HG03135 (cell line): ENCODE results near the gene TAF6L.
"Not testable (repeated sequence)": the region's sequence is repeated elsewhere in the genome, so short reads cannot be mapped to it uniquely, and the experiment has no call there.

Experiments
- ATAC-seq: cut with Tn5 transposase; IDR thresholded peaks from one replicate; pipeline ENCODE4 v1.9.1; 2021; ENCODE audit warnings: mild to moderate bottlenecking, moderate library complexity; ENCODE audit not compliant: unreplicated experiment

The TAF6L gene

DNA sequence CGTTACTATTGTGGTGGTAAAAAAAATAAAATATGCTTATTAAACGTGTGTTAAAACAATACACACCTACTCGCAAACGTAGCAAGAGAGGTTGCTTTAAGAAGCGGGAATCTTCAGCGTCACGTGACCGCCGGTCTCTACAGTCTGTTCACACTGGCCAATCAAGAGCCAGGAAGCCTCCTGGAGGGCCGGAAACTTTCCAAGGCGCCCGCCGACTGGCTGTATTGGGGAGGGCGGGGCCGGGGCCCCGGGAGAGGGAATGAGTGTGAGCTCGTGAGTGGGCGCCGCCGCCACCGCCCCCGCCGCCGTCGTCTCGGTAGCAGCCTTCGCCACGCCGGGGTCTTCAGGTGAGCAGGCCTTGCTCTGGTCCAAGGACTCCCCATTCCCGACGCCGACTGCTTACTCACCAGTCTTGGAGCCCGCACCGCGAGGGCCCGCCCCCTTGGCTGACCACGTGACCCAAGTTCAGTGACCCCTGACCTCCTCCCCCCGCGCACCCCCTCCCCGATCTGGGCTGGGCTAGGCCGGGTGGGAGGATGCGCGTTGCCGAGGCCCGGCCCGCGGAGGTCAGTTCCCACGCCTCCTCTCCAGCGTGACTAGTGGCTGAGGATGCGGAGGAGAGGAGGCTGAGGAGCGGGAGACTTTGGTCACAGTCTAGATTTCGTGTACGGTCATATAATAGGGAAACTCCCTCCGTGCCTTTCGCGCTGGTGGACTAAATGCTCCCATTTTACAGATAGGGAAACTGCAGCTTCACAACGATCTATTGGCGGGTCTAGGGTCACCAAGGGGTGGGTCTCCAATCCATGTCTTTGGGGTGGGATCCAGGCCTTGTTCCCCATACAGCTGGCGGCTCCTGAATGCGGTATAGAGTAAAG, at the start of gene TAF6L:
Gene TAF6L, plus strand, starts transcription at position 253 of the 878 bp plus-strand sequence. CDS start 4,388 bp downstream, outside the sequence.
- peak; percentile 74 for ATAC-seq

DNA sequence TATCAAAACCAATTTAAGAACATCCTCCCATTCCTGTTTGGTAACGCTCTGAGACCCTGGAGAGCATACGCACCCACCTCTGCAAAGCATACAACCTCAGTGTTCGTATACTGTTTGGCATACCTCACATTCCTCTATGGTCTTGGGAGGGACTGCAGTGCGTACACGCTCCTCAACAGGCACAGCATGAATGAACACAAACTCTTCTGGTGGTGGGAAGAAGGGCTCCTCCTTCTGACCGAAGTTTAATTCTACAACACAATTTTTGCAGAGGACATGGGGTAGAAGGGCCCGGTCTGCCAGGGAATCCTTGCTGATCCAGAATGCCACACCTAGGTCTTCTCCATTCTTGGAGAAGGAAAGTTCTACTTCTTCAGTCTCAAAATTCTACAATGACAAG, 49.2 kb upstream of the TAF6L start:
- no peak for ATAC-seq

DNA sequence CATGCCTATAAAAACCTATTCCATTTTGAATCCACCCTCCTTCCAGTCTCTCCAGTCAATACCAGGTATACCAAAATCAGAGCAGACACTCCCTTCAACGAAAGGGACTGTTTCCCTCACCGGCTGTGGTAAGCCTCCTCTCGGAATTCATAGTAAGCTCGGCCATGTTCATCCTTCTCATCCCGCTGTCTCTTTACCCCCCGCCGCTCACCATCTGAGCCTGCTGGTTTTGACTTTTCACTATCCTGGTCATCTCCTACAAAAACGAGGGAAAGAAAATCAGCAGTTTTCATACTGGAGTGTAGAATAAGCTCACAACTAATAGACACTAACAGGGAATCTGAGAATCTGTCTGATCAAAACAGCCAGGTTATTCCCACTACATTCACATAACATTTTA, 47.0 kb upstream of the TAF6L start:
- no peak for ATAC-seq

GRCh38 chr11:62725646-62726045, 45.5 kb upstream of the TAF6L start:
- ATAC-seq: no peak

- no peak for ATAC-seq
These were observed 44.9 kb upstream of the TAF6L start for GRCh38 chr11:62726156-62726914.

DNA sequence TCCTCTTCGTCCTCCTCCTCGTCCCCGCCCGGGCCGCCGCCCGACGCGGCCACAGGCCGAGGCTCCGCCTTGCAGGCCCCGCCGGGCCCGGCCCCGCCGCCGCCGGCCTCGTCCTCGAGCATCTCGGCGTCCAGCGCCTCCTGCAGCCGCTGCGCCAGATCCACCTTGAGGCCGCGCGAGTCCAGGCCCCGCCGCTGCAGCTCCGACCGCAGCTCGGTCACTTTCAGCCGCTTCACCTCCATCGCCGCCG, 44.4 kb upstream of the TAF6L start:
- no peak for ATAC-seq

DNA sequence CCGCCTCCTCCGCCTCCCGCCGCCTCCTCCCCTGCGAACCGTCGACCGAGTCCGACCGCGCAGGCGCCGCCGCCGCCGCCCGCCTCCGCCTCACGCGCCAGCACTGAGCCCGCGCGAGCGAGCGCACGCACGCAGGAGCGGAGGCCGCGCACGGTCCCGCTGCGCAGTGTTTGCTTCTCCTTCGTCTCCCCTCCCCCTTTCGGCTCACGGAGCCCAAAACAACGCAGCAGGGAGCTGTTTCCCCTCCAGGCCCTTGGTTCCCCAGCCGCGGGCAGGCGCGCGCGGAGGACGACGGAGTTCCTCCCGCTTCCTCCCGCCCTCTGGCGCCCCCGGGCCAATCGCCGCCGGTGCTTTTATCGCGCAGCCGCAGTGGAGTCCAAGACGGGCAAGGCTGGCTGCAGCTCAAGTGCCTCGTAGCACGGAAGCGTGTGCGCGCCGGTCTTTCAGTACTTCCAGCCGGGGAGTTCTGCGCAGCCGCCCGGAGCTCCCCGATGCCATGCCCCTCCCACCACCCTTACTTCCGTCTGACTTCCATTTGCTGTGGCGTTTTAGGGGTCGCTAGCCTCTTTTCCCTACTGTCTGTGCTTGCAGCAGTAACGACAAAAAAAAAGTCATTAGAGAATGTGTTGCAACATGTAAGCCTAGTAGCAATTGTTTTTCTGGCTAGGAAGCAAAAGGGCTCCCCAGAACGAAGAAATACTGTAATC, 43.9 kb upstream of the TAF6L start, which contains the start of gene HNRNPUL2:
Gene HNRNPUL2, minus strand, starts transcription at position 293 of the 707 bp plus-strand sequence. CDS start 301 bp downstream, outside the sequence.
- ATAC-seq: peak; percentile 68

DNA sequence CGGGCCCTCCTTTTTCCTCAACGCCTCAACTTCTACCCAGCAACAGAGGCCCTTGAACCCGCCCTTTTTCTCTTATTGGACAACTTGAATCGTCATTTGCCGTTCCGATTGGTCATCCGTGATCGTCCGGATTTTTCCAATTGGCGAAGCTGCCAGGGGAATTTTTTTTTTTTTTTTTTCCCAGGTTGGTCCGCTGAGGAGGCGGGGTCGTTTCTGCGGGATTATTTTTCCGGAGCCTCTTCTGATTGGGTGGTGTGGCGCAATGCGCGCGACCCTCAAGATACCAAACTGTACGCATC, 43.4 kb upstream of the TAF6L start:
- peak; percentile 52 for ATAC-seq

DNA sequence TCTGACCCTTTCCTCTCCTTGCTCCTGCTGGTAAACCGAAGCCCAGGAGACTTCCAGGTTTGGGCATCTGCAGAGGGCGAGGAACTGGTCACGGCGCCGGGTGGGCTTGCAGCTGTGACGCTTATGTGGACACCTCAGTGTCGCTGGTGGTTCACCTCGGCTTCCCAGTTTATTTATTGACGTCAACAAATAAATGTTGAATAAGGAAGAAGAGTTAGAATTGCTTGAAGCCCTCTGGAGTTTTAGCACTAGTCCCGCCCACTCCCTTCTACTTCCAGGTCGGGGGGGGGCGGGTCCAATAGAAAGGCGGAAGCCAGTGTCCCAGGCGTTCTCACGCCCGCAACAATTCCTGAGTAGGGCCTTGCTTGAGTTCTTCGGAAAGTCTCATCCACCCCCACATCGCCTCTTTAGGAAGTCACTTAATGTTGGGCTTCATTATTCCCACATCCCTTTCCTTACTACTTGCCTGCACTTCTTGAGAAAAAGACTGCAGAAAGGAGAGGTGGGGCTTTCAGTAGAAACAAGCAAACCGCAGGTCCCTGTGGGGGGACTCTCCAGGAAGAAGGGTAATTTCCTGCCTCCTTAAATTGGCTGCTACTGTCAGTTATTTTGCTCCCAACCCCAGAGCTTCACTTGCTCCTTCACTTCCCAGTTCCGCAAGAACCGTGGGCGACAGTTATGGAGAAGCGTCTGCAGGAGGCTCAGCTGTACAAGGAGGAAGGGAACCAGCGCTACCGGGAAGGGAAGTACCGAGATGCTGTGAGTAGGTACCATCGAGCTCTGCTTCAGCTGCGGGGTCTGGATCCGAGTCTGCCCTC, 42.8 kb upstream of the TAF6L start, which contains the start of gene TTC9C:
Gene TTC9C, plus strand, starts transcription at position 316 of the 818 bp plus-strand sequence. Its CDS starts 363 bp downstream, at position 679.
- peak; percentile 20 for ATAC-seq

- not testable (repeated sequence) for ATAC-seq
These were observed 41.1 kb upstream of the TAF6L start for GRCh38 chr11:62730076-62730475.

GRCh38 chr11:62732830-62733229, 38.4 kb upstream of the TAF6L start:
- no peak for ATAC-seq

DNA sequence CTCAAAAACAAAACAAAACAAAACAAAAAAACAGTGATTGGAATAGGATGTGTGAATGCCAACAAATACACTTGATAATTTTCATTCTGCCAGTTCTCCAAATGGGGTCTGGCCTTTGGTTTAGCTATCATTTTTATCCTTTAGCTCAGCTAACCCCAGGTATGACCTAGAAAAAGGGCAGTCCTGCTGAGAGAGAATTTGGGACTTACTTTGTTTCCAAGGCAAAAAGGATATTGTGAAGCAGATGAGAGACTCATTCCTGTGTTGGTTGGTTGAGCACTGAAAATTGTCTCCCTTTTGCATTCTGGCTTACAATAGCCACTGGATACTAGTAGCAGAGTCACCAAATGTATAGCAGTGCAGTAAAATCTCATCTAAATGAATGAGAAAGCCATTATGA, 34.0 kb upstream of the TAF6L start:
- ATAC-seq: no peak

DNA sequence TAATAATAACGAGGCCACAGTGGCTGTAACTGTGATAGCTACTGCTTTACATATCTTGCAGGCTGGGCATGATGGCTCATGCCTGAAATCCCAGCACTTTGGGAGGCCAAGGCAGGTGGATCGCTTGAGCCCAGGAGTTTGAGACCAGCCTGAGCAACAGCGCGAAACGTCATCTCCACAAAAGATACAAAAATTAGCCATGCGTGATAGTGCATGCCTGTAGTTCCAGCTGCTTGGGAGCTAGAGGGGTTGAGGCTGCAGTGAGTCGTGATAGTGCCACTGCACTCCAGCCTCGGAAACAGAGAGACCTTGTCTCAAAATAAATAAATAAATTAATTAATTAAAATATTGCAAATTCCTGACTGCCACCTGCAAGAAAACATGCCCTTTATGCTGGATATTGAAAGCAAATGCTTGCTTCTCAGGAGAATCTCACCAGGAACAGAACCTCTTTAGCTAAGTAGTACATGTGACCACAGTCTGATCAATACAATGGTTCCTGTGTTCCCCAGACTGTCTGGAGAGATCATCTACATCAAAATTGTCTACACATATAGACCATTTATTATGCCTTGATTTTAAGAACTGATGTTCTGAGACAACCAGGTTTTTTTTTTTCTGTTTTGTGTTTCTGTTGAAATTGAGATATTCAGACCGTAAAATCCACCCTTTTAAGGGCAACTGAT, 23.6 kb upstream of the TAF6L start:
- no peak for ATAC-seq

- not testable (repeated sequence) for ATAC-seq
These were observed 21.3 kb upstream of the TAF6L start for GRCh38 chr11:62749931-62750330.

- no peak for ATAC-seq
These were observed 18.9 kb upstream of the TAF6L start for GRCh38 chr11:62752177-62752785.

- no peak for ATAC-seq
These were observed 18.0 kb upstream of the TAF6L start for GRCh38 chr11:62752994-62753735.

DNA sequence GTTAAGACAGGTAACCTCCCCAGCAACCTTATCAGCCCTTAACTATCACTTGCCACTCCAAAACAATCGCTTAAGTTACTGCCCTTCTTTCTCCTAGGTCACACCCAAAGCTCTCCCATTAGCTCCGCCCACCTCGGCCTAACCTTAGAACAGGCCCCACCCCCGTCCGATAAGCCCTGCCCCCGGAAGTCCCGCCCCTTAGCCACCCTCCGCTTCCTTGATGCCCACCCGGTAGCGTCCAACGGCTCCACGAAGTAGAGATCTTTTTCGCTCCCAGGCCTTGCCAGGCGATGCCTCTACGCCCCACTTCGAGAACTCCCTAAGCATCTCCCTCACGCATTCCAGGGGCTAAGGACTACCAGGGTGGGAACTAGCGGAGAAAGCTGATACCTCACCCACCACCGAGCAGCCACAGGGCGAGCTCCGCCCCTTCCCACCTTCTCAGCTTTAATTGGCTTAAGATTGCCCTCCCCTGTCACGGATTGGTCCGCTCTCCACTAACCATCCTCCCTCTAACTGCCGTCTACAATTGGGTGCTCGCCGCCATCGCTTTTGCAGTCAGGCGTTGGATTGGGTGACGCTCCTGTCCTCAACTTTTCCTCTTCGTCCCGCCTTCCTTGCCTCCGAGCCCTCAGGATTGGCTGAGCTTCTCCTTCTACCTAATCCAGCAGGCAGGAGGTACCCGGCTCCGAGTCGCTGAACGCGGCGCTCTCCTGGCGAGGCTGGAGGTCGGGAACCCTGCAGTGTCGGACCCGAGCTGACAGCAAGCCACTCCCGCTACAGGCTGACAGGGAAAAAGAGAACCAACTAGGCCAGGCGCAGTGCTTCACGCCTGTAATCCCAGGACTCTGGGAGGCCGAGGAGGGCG, 17.2 kb upstream of the TAF6L start, which contains the start of gene ZBTB3:
Gene ZBTB3, minus strand, starts transcription at position 425 of the 868 bp plus-strand sequence. CDS start 496 bp downstream, outside the sequence.
- peak; percentile 94 for ATAC-seq

DNA sequence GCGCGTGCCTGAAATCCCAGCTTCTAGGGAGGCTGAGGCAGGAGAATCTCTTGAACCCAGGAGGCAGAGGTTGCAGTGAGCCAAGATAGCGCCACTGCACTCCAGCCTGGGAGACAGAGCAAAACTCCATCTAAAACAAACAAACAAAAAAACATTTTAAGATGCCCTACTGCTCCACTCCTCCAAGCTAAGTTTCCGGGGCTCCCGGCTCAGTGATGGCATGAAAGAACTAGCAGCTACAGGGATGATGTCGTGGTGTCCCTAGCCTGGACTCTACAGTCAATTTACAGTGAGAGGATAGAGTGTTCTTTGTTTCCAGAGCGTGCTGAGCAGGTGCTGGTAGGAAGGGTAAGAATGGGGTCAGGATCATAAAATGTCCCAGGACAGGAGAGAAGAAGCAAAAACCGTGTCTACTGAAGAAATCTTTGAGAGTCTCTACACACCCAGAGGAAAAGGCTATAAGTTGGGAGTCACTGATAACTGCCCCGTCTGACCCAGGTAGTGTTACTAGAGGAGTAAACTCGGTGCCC, 16.0 kb upstream of the TAF6L start:
- ATAC-seq: no peak
